Endodermal cell (in vitro differentiated cells): ENCODE data around the gene MRAP. TPM values are rescaled to one million over a fixed set of nuclear protein-coding genes. Genes with fewer than 3 reads are reported as not detected.

Source experiments
- DNase-seq: peaks from one replicate; pipeline ENCODE4 v3.0.0-alpha.2; 2017
- H3K27ac ChIP-seq: 2 replicates; pipeline ENCODE4 v1.5.1; 2013; ENCODE audit warnings: mild to moderate bottlenecking, low read depth, low read length, moderate library complexity
- H3K27me3 ChIP-seq: 2 replicates; pipeline ENCODE4 v1.6.1; 2013; ENCODE audit warnings: mild to moderate bottlenecking, low read length, moderate library complexity; ENCODE audit not compliant: insufficient read depth, control insufficient read depth, poor library complexity, severe bottlenecking
- H3K36me3 ChIP-seq: 2 replicates; pipeline ENCODE4 v1.7.0; 2013; ENCODE audit warnings: mild to moderate bottlenecking, low read length, moderate library complexity; ENCODE audit not compliant: control insufficient read depth, insufficient read depth
- H3K4me1 ChIP-seq: one replicate; pipeline ENCODE4 v1.7.0; 2013; ENCODE audit warnings: low read length; ENCODE audit not compliant: control insufficient read depth, insufficient read depth
- H3K4me3 ChIP-seq: 2 replicates; pipeline ENCODE4 v1.5.1; 2013; ENCODE audit warnings: mild to moderate bottlenecking, low read length, moderate library complexity
- H3K9ac ChIP-seq: 2 replicates; pipeline ENCODE4 v1.6.1; 2013; ENCODE audit warnings: mild to moderate bottlenecking, low read length, moderate library complexity; ENCODE audit not compliant: poor library complexity, severe bottlenecking; ENCODE audit errors: extremely low read depth
- H3K9me3 ChIP-seq: 2 replicates; pipeline ENCODE4 v1.6.1; 2013; ENCODE audit warnings: mild to moderate bottlenecking, low read length, moderate library complexity; ENCODE audit not compliant: control insufficient read depth
- H3K27ac Mint-ChIP-seq: 2 replicates; pipeline ENCODE4 v1.8.0; 2020; ENCODE audit warnings: mixed read lengths
- H3K27me3 Mint-ChIP-seq: 2 replicates; pipeline ENCODE4 v1.8.0; 2021; ENCODE audit warnings: mild to moderate bottlenecking, mixed read lengths; ENCODE audit not compliant: insufficient read depth
- H3K36me3 Mint-ChIP-seq: 2 replicates; pipeline ENCODE4 v1.8.0; 2020; ENCODE audit warnings: low read depth, mixed read lengths
- H3K4me1 Mint-ChIP-seq: 2 replicates; pipeline ENCODE4 v1.8.0; 2020; ENCODE audit warnings: mixed read lengths
- H3K4me3 Mint-ChIP-seq: 2 replicates; pipeline ENCODE4 v1.8.0; 2020; ENCODE audit warnings: mild to moderate bottlenecking, moderate library complexity, mixed read lengths
- H3K9me3 Mint-ChIP-seq: 2 replicates; pipeline ENCODE4 v1.8.0; 2020; ENCODE audit warnings: mild to moderate bottlenecking, mixed read lengths
- WGBS, 2 experiments: methylation state at CpG; one replicate each; pipeline versions ENCODE4 v1.1.5 to v1.1.7; 2013; ENCODE audit warnings: missing lambda C conversion rate in 2 of 2, mixed read lengths in 1 of 2; ENCODE audit not compliant: insufficient coverage in 1 of 2, insufficient read length in 1 of 2; 5-methylcytosine and 5-hydroxymethylcytosine counted together
- total RNA-seq, 2 donors: library from RNA; stranded (reverse); fragmentation: NEBNext Ultra II Directional in 1 of 2; extraction: Animal tissue kit (Norgen Biotek cat#: 25700) in 1 of 2; gene quantifications; 2 replicates in 1 of 2; 3 replicates in 1 of 2; pipeline ENCODE4 v1.2.1, GENCODE V29; 2021
- TF ChIP-seq, protein P1 (sequence below): fragments of 200-600 bp; sonication (generic); conservative IDR thresholded peaks from 2 replicates; pipeline ENCODE4 v1.5.0; 2021; ENCODE audit warnings: antibody characterized with exemption, mild to moderate bottlenecking

Gene MRAP
- total RNA-seq, 2 donors from 2014 or later, result not detected

DNA sequence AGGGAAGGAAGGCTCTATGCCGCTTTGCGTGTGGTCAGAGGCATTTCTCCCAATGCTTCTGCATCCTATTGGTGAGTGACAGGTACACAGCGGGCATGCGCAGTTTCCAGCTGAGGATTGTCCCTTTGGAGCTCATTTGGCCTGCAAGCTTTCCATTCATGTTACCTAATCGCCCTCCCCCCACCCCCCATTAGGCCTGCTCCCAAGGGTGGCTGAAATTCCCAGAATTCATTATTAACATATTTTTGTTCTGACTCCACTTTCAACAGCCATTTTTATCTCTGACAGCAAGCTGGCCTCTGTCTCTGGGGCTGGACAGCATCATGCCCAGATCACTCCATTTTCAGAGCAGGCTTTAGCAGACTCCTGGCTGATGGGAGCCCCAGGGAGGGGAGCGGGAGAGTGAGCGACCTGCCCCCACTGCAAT lies 45.4 kb upstream of the MRAP start:
- WGBS, 2 experiments, result 90 to 94% methylated on average over 2 to 6 of the region's 7 CpGs

DNA sequence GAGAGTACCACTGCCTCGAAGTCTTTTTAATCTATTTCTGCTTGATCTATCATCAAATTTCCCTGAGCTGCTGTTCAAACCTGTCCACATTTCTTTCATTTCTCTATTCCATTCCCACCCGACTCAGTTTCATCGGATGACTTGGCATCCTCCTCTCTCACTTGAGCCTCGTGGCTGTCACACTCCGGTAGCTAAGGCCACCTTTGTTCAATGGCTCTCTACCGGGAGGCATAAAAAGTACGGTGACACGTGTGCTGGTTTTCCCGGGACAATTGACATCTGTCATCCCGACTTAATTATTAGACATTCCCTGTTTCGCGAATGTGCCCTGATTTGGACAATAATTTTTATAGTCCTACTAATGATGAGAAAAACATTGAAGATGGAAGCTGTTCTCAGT lies 42.4 kb upstream of the MRAP start:
- Mint-ChIP-seq H3K4me3 (no peak overlapping the region), H3K9me3 (no peaks in the 10 kb centered on the region), H3K4me1 (peaks cover 5% of the 10 kb centered on the region), H3K27me3 (no peaks in the 10 kb centered on the region), H3K36me3 (no peaks in the 10 kb centered on the region), H3K27ac (no peak overlapping the region)
- DNase-seq, result peak; percentile 11
- Histone ChIP-seq H3K36me3 (no peaks in the 10 kb centered on the region), H3K9me3 (no peaks in the 10 kb centered on the region), H3K4me1 (no peaks in the 10 kb centered on the region), H3K4me3 (no peak overlapping the region), H3K9ac (no peak overlapping the region), H3K27me3 (no peaks in the 10 kb centered on the region), H3K27ac (no peak overlapping the region)
- 83 to 94% methylated on average over 7 to 12 of the region's 12 CpGs for WGBS, 2 experiments
- TF ChIP-seq, protein P1, sequence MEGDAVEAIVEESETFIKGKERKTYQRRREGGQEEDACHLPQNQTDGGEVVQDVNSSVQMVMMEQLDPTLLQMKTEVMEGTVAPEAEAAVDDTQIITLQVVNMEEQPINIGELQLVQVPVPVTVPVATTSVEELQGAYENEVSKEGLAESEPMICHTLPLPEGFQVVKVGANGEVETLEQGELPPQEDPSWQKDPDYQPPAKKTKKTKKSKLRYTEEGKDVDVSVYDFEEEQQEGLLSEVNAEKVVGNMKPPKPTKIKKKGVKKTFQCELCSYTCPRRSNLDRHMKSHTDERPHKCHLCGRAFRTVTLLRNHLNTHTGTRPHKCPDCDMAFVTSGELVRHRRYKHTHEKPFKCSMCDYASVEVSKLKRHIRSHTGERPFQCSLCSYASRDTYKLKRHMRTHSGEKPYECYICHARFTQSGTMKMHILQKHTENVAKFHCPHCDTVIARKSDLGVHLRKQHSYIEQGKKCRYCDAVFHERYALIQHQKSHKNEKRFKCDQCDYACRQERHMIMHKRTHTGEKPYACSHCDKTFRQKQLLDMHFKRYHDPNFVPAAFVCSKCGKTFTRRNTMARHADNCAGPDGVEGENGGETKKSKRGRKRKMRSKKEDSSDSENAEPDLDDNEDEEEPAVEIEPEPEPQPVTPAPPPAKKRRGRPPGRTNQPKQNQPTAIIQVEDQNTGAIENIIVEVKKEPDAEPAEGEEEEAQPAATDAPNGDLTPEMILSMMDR, result no peak

More for the DNA sequence above, 45.4 kb upstream of the MRAP start:
- Mint-ChIP-seq H3K27ac (no peak overlapping the region), H3K4me1 (peaks cover 8% of the 10 kb centered on the region), H3K9me3 (no peaks in the 10 kb centered on the region), H3K27me3 (no peaks in the 10 kb centered on the region), H3K36me3 (no peaks in the 10 kb centered on the region), H3K4me3 (no peak overlapping the region)
- H3K36me3 ChIP-seq, result no peaks in the 10 kb centered on the region
- TF ChIP-seq, protein P1, result no peak
- H3K4me3 ChIP-seq, result no peak overlapping the region
- H3K9me3 ChIP-seq, result no peaks in the 10 kb centered on the region
- H3K9ac ChIP-seq, result no peak overlapping the region
- no peaks in the 10 kb centered on the region for H3K4me1 ChIP-seq
- no peak for DNase-seq
- no peaks in the 10 kb centered on the region for H3K27me3 ChIP-seq
- no peak overlapping the region for H3K27ac ChIP-seq

DNA sequence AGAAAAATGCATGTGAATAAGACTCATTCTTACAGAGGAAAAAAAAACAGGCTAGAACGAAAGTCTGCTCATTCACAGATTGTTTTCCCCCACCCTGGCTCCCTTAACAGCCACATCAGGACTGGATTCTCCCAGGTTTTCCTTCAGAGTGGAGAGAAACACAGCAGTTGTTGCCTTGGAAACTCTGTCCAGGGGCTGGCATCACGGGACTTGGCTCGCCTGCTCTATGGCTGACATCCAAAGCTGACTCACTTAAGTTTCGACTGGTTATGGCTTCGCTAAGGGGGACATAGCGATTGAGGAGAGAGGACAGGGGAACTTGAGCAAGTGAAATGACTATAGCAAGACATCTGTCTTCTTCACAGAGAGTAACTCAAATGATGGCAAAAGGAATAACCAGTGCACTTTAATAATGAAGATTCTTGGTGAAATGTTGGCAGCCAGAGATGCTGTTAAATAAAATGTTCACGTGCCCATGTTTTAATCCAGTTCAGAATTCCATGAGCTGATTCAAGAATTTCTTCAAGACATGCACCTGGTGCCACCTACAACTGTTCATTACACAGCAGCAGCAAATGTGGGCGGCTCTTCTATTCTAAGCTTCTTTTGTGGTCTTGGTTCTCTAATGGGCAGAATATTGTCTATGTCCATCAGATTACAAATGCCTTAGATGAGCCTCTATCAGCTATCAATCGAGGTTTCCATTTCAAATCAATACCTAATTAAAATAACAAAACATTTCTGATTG lies 41.6 kb upstream of the MRAP start:
- no peak overlapping the region for H3K27ac Mint-ChIP-seq

More for the DNA sequence above, 41.6 kb upstream of the MRAP start:
- Histone ChIP-seq H3K36me3 (no peaks in the 10 kb centered on the region), H3K9me3 (no peaks in the 10 kb centered on the region), H3K4me1 (no peaks in the 10 kb centered on the region), H3K9ac (no peak overlapping the region), H3K27ac (no peak overlapping the region), H3K27me3 (no peaks in the 10 kb centered on the region), H3K4me3 (no peak overlapping the region)
- no peaks in the 10 kb centered on the region for H3K27me3 Mint-ChIP-seq
- WGBS, 2 experiments, result 84 to 88% methylated on average over 7 to 9 of the region's 9 CpGs
- H3K4me3 Mint-ChIP-seq, result no peak overlapping the region
- H3K36me3 Mint-ChIP-seq, result no peaks in the 10 kb centered on the region
- no peaks in the 10 kb centered on the region for H3K9me3 Mint-ChIP-seq
- DNase-seq, result peak; percentile 31
- TF ChIP-seq, protein P1, result no peak
- H3K4me1 Mint-ChIP-seq, result peaks cover 5% of the 10 kb centered on the region
